ENCODE measurements around the gene DUOXA2.
"Not testable (repeated sequence)": the region's sequence is repeated elsewhere in the genome, so short reads cannot be mapped to it uniquely, and the experiment has no call there.

The DUOXA2 gene

GRCh38 chr15:45114076-45114750 lies at the start of gene DUOXA2, which contains the start of gene DUOX2:
Gene DUOXA2, plus strand, starts transcription at chr15:45114326. Its CDS starts 280 bp downstream, at chr15:45114606.
Gene DUOX2, minus strand, starts transcription at chr15:45114172. Its CDS starts 761 bp downstream, at chr15:45113411.
- no peak for DNase-seq (ENCODE audit: low spot score)

- DNase-seq (ENCODE audit: low spot score), result no peak
Observed at GRCh38 chr15:45064386-45064785, 49.7 kb upstream of the DUOXA2 start.

GRCh38 chr15:45069942-45070360 lies 44.2 kb upstream of the DUOXA2 start:
- DNase-seq (ENCODE audit: low spot score), result not testable (repeated sequence)

- DNase-seq (ENCODE audit: low spot score), result not testable (repeated sequence)
Observed at GRCh38 chr15:45073602-45074001, 40.5 kb upstream of the DUOXA2 start.

- DNase-seq (ENCODE audit: low spot score), result not testable (repeated sequence)
Observed at GRCh38 chr15:45075440-45076320, 38.4 kb upstream of the DUOXA2 start.

GRCh38 chr15:45077391-45077790 lies 36.7 kb upstream of the DUOXA2 start:
- DNase-seq (ENCODE audit: low spot score), result not testable (repeated sequence)

GRCh38 chr15:45079201-45079600 lies 34.9 kb upstream of the DUOXA2 start:
- not testable (repeated sequence) for DNase-seq (ENCODE audit: low spot score)

GRCh38 chr15:45079628-45080246 lies 34.4 kb upstream of the DUOXA2 start:
- DNase-seq (ENCODE audit: low spot score), result not testable (repeated sequence)

- DNase-seq (ENCODE audit: low spot score), result not testable (repeated sequence)
Observed at GRCh38 chr15:45080593-45080992, 33.5 kb upstream of the DUOXA2 start.

- DNase-seq (ENCODE audit: low spot score), result not testable (repeated sequence)
Observed at GRCh38 chr15:45082412-45082811, 31.7 kb upstream of the DUOXA2 start.

- no peak for DNase-seq (ENCODE audit: low spot score)
Observed at GRCh38 chr15:45083223-45083622, 30.9 kb upstream of the DUOXA2 start.

- DNase-seq (ENCODE audit: low spot score), result no peak
Observed at GRCh38 chr15:45084163-45084562, 30.0 kb upstream of the DUOXA2 start.

GRCh38 chr15:45087513-45087912 lies 26.6 kb upstream of the DUOXA2 start:
- DNase-seq (ENCODE audit: low spot score), result no peak

- DNase-seq (ENCODE audit: low spot score), result no peak
Observed at GRCh38 chr15:45088801-45089711, 25.1 kb upstream of the DUOXA2 start.

GRCh38 chr15:45089712-45090373 lies 24.3 kb upstream of the DUOXA2 start:
- DNase-seq (ENCODE audit: low spot score), result no peak

GRCh38 chr15:45091161-45091560 lies 23.0 kb upstream of the DUOXA2 start:
- DNase-seq (ENCODE audit: low spot score), result peak; percentile 33

- DNase-seq (ENCODE audit: low spot score), result no peak
Observed at GRCh38 chr15:45091576-45091975, 22.6 kb upstream of the DUOXA2 start.

- peak; percentile 30 for DNase-seq (ENCODE audit: low spot score)
Observed at GRCh38 chr15:45093013-45093412, 21.1 kb upstream of the DUOXA2 start.

- peak; percentile 33 for DNase-seq (ENCODE audit: low spot score)
Observed at GRCh38 chr15:45093622-45094357, 20.3 kb upstream of the DUOXA2 start.

- peak; percentile 53 for DNase-seq (ENCODE audit: low spot score)
Observed at GRCh38 chr15:45094358-45094730, 19.8 kb upstream of the DUOXA2 start.
